Endometrium (tissue), 2 donors: ENCODE results near the gene EIF4EBP2.

Experiments used
- FAIRE-seq: peaks from 2 replicates; lab custom pipeline; 2012; peaks lifted over from hg19 to GRCh38; lab: Jason Lieb, UNC
- donor health status: control.
- donor health status: control.

Gene EIF4EBP2

DNA sequence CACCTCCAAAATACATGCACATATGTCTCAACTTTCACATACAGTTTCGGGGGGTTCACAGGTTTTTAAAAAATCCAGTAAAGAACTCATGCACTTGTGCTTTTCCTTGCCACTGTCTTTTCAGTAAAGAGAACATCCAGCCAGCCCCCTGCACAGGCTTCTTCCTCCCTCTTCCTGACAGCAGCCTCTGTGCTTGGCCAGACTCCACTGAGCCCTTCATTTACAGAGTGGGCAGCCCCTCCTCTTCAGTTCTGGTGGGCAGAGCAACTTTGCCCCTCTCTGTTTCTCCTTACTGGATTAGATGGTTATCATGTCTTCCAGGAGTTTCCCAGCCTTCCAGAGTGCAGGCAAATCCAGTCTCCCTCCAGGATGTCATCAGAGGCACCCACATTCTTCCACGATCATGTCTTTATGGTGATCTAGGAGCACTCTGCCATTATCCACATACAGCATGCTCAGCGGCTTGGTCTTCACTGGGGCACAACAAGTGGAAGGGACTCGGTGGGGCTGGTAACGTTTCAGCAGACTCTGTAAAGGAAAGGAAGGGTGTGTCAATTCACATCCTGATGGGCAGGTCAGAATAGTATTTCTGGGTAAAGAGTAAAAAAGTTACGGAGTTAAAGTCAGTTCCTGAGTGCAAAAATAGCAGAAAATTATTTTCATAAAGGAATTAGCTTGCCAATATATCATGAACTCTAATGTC, 28.8 kb downstream of the EIF4EBP2 start:
- FAIRE-seq: no peak

DNA sequence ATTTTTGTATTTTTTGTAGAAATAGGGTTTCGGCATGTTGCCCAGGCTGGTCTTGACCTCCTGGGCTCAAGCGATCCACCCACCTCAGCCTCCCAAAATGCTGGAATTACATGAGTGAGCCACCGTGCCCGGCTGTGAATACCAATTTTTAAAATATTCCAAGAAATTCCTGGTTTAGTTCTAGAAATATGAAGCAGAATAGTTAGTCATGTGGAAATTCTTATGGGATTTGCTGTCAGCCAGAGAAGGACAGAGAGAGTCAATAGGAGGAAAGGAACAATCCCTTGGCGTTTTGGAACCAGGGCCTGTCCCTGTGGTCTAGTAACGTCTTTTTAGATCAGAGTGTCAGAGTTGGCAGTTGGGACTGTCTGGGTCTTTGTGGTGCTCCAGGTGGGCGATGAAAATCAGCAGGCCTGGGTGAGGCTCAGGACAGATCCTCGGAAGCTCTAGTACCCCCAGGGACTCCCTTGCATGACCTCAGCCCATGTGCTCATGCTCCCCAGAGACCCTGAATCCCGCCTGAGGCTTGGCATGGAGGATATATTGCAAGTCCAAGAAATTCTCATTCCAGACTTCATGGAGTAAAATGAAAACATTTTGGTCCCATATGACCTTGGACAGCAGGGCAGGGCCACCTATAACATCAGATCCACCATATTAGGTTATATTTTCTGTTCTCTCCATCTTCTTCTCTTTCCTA, 29.8 kb downstream of the EIF4EBP2 start:
- FAIRE-seq: no peak

- FAIRE-seq: no peak
Observed at GRCh38 chr10:70435241-70436085, 31.5 kb downstream of the EIF4EBP2 start.

DNA sequence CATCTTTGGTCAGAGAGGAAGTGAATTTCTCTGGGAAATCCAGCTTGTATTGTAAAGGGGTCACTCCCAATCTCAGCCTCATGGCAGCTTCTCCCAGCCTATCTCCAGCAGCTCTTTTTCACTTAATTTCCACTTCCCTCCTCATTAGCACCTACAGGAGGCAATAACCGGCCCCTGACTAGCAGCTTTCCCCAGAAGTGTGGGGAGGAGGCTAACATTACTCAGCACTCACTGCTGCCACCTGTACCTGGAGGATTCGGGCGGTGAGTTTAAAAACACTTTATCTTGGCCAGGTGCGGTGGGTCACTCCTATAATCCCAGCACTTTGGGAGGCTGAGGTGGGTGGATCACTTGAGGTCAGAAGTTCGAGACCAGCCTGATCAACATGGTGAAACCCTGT, 33.8 kb downstream of the EIF4EBP2 start:
- FAIRE-seq: no peak

DNA sequence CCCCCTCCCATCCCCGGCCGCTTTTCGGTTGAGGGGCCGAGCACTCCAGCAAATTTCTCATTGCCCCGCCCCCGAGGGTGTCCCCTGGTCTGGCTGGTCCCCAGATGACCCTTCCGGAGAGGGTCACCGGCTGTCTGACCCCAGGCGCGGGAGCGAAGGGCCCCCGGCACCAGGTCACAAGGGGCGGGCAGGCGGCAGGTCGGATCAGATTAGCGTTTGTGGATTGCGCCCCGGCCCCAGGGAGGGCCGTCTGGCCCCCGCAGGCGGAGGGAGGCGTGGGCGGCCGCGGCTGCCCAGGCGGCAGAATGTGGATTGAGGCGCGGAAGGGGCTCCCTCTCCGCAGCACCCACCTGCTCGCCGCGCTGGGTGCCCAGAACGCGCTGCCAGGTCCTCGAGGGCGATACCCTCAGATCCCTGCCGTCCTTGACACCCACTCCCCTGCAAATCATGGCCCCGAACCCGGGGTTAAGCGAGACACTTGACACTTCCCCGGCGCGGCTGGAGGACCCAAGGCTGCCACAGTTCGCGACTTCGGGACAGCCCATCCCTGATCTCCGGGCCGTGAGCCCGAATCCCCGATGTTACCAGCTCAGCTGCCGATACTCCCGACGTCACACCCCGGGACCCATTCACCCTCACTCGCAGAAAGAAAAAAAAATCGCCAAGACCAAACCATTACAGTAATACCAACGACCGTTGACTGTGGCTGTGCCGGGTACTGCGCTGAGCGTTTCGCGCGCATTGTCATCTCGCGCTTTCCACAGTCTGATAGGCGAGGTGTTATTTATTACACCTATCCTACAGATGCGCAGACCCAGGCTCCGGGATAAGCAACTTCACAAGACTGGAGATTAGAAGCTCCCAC, 36.6 kb downstream of the EIF4EBP2 start:
- FAIRE-seq: no peak

DNA sequence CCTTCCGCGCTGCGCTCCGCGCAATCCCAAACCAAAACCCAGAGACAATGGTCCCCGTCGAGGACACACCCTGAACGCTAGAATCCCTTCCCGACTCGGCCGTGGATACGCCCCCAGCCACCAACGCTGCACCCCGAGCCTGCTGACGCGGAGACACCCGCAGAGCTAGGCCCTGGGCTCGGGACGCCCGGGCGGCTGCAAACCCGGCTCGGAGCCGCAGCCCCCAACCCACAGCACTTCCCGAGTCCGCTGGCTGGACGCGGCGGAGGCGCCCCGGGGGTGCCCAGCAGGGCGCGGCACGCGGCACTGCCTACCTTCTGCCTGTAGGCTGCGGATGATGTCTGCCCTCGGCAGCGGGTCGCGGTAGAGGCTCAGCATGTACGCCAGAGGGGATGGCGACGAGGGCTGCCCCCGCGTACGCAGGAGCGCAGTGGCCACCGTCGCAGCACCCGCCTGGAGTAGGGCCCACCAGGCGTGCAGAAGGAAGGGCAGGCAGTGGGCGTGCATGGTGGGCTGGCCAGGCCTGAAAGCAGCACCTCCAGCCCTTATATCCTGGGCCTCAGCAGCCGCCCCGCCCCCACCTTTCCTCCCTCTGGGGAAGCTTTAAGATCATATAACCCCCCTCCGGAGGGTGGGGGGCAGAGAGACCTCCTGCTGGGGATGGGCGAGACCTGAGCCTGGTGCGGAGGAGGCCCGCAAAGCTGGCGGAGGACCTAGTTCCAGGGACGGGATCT, 37.4 kb downstream of the EIF4EBP2 start, which contains the start of gene NODAL:
Gene NODAL (minus strand): TSS at position 521 of the 734 bp plus-strand sequence. CDS start 14 bp downstream, at position 507.
- no peak for FAIRE-seq

DNA sequence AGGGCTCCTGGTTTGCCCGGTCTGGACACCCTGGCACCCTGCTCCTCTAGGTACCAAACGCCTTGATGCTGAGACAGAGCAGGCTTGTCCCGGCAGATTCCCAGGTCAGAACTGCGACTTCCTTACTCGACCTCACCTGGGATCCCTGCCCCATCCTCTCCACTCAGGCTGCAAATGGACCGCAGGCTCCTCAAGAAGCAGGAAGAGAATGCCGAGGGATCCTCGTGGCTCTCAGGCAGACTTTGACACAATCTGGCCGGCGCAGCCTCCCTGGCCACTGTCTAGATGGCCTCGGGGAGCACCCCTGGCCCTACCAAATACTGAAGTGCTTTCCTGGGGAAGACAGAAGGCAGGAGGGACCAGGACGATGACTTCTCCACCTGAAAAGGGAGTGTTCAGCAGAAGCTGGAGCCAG, 38.0 kb downstream of the EIF4EBP2 start:
- no peak for FAIRE-seq

GRCh38 chr10:70442332-70442988, 38.5 kb downstream of the EIF4EBP2 start:
- FAIRE-seq: no peak

GRCh38 chr10:70444744-70445143, 40.8 kb downstream of the EIF4EBP2 start:
- no peak for FAIRE-seq

DNA sequence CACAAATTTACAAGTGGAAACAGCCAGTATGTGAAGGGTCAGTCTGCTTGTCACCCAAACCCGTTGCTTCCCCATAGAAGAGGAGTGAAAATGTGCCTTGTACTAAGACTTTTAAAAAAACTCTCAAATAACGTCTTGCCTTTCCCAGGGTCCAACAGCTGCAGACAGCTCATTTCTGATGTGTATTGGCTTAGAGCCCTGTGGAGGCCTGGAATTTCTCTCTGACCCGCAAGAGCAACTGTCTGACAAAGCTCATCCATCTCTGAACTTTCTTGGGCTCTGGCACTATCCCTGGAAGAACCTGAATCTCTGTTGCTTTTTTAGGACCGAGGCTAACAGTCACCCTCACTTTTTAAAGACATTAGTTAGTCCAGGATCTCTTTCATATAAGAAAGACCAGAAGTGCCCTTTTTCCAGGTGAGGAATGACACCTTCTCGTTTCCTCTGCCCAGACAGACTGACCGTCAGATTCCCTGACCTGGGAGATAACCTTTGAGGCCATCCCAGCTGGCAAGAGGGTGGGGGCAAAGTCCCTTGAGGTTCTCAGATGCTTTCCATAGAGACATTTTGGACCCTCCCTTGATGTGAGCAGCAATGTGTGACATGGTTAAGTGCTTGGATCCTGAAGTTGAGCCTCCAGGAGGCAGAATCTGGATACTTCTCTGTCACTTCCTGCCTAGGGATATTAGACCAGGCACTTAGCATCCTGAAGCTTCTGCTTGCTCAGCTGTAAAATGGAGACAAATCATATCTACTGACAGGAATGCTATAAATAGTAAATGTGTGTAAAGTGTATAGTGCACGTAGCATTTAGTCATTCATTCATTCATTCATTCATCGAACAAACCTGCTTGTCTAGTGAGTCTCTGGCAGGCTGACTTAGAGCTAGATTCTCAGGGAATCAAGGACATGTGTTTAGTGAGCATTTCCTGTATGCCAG, 42.0 kb downstream of the EIF4EBP2 start:
- FAIRE-seq: no peak

- FAIRE-seq: no peak
Observed at GRCh38 chr10:70448236-70448635, 44.3 kb downstream of the EIF4EBP2 start.

DNA sequence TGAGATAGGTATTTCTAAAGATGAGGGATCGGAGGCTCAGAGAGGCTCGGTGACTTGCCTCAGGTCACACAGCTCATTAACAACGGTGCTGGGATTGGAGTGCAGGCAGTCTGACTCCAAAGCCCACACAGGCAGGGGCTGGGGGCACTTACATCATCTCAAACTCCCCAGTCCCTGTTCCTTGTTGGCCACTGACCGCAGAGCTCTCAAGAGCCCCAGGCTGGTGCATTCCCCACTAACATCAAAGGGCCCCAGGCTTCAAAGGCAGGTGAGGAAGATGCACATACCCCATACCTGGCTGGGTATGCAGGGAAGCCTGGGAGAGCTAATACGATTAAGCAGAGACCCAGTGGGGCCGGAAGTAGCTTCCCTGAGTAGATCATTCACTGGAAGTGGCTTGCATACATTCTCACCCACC, 51.3 kb downstream of the EIF4EBP2 start:
- FAIRE-seq: no peak

GRCh38 chr10:70456164-70456563, 52.2 kb downstream of the EIF4EBP2 start:
- FAIRE-seq: no peak

- no peak for FAIRE-seq
Observed at GRCh38 chr10:70457759-70458305, 53.9 kb downstream of the EIF4EBP2 start.

- no peak for FAIRE-seq
Observed at GRCh38 chr10:70458329-70459060, 54.5 kb downstream of the EIF4EBP2 start.

- no peak for FAIRE-seq
Observed at GRCh38 chr10:70459061-70459773, 55.3 kb downstream of the EIF4EBP2 start.

- FAIRE-seq: no peak
Observed at GRCh38 chr10:70459774-70460490, 56.0 kb downstream of the EIF4EBP2 start.
